H9 (cell line): Measurements from ENCODE around the gene EIF4E3. TPM values are rescaled to one million over a fixed set of nuclear protein-coding genes. Genes with fewer than 3 reads are reported as not detected.

Experiments
- DNase-seq: peaks from one replicate; pipeline ENCODE4 v3.0.0-alpha.2; 2017
- H2AFZ ChIP-seq: one replicate; pipeline ENCODE4 v1.6.1; 2013; ENCODE audit warnings: mild to moderate bottlenecking, low read length, control low read depth, moderate library complexity
- H2AK5ac ChIP-seq: 2 replicates; pipeline ENCODE4 v1.6.1; 2013; ENCODE audit warnings: low read length, control low read depth, mixed read lengths; ENCODE audit not compliant: insufficient read length
- H2BK120ac ChIP-seq: one replicate; pipeline ENCODE4 v1.6.1; 2013; ENCODE audit warnings: low read depth, mild to moderate bottlenecking, low read length, control low read depth, inconsistent platforms; ENCODE audit not compliant: poor library complexity, severe bottlenecking
- H2BK12ac ChIP-seq: 2 replicates; pipeline ENCODE4 v1.6.1; 2013; ENCODE audit warnings: low read length, control low read depth, mixed read lengths, low read depth; ENCODE audit not compliant: insufficient read length
- H2BK15ac ChIP-seq: 2 replicates; pipeline ENCODE4 v1.6.1; 2013; ENCODE audit warnings: low read depth, low read length, control low read depth
- H2BK20ac ChIP-seq: one replicate; pipeline ENCODE4 v1.6.1; 2013; ENCODE audit warnings: low read depth, mild to moderate bottlenecking, low read length, control low read depth, inconsistent platforms; ENCODE audit not compliant: poor library complexity, severe bottlenecking
- H2BK5ac ChIP-seq: 2 replicates; pipeline ENCODE4 v1.6.1; 2013; ENCODE audit warnings: low read length, control low read depth, mixed read lengths; ENCODE audit not compliant: insufficient read length
- H3K14ac ChIP-seq: 2 replicates; pipeline ENCODE4 v1.6.1; 2013; ENCODE audit warnings: low read length, control low read depth; ENCODE audit not compliant: insufficient read depth
- H3K18ac ChIP-seq: 2 replicates; pipeline ENCODE4 v1.6.1; 2013; ENCODE audit warnings: low read depth, mild to moderate bottlenecking, mixed read lengths, low read length, control low read depth; ENCODE audit not compliant: insufficient read length
- H3K23ac ChIP-seq: 2 replicates; pipeline ENCODE4 v1.6.1; 2013; ENCODE audit warnings: low read length, control low read depth, mixed read lengths, low read depth; ENCODE audit not compliant: insufficient read length
- H3K23me2 ChIP-seq: 2 replicates; pipeline ENCODE4 v1.6.1; 2013; ENCODE audit warnings: low read depth, mild to moderate bottlenecking, mixed read lengths, low read length, control low read depth; ENCODE audit not compliant: insufficient read length, poor library complexity, severe bottlenecking
- H3K27ac ChIP-seq: 2 replicates; pipeline ENCODE4 v1.5.1; 2013; ENCODE audit warnings: low read length, control low read depth, mixed read lengths, low read depth; ENCODE audit not compliant: insufficient read length
- H3K27me3 ChIP-seq: 2 replicates; pipeline ENCODE4 v1.6.1; 2013; ENCODE audit warnings: low read length, control low read depth, inconsistent platforms; ENCODE audit not compliant: insufficient read depth
- H3K4ac ChIP-seq: 2 replicates; pipeline ENCODE4 v1.6.1; 2013; ENCODE audit warnings: low read depth, mild to moderate bottlenecking, control low read depth, inconsistent platforms, low read length, moderate library complexity
- H3K4me1 ChIP-seq: 2 replicates; pipeline ENCODE4 v1.6.1; 2013; ENCODE audit warnings: low read length, control low read depth, inconsistent platforms; ENCODE audit not compliant: insufficient read depth
- H3K4me2 ChIP-seq: 2 replicates; pipeline ENCODE4 v1.6.1; 2013; ENCODE audit warnings: low read length, control low read depth, mixed read lengths; ENCODE audit not compliant: insufficient read length, insufficient read depth
- H3K56ac ChIP-seq: 2 replicates; pipeline ENCODE4 v1.6.1; 2013; ENCODE audit warnings: low read depth, mild to moderate bottlenecking, mixed read lengths, low read length, control low read depth; ENCODE audit not compliant: insufficient read length
- H3K79me1 ChIP-seq: 2 replicates; pipeline ENCODE4 v1.6.1; 2013; ENCODE audit warnings: low read depth, mild to moderate bottlenecking, moderate library complexity, low read length, control low read depth, inconsistent platforms; ENCODE audit not compliant: insufficient read depth, poor library complexity, severe bottlenecking
- H3K79me2 ChIP-seq: 2 replicates; pipeline ENCODE4 v1.6.1; 2013; ENCODE audit warnings: low read length, control low read depth, inconsistent platforms; ENCODE audit not compliant: insufficient read depth
- H3K9ac ChIP-seq: 2 replicates; pipeline ENCODE4 v1.6.1; 2013; ENCODE audit warnings: low read length, control low read depth, mixed read lengths; ENCODE audit not compliant: insufficient read length; ENCODE audit errors: extremely low read depth
- H3K9me3 ChIP-seq: one replicate; pipeline ENCODE4 v1.6.1; 2013; ENCODE audit warnings: low read depth, low read length, inconsistent platforms; ENCODE audit not compliant: control insufficient read depth
- H3T11ph ChIP-seq: one replicate; pipeline ENCODE4 v1.6.1; 2013; ENCODE audit warnings: mild to moderate bottlenecking, low read length, control low read depth, inconsistent platforms
- H4K20me1 ChIP-seq: one replicate; pipeline ENCODE4 v1.6.1; 2013; ENCODE audit not compliant: control insufficient read depth, insufficient read length, insufficient read depth
- H4K5ac ChIP-seq: 2 replicates; pipeline ENCODE4 v1.6.1; 2013; ENCODE audit warnings: low read depth, mild to moderate bottlenecking, mixed read lengths, low read length, control low read depth; ENCODE audit not compliant: insufficient read length
- H4K8ac ChIP-seq: replicated peaks from 2 replicates; pipeline ENCODE4 v1.6.1; 2013; ENCODE audit warnings: low read length, control low read depth, mixed read lengths, low read depth; ENCODE audit not compliant: insufficient read length
- H4K91ac ChIP-seq: 2 replicates; pipeline ENCODE4 v1.6.1; 2013; ENCODE audit warnings: low read depth, mild to moderate bottlenecking, moderate library complexity, mixed read lengths, low read length, control low read depth; ENCODE audit not compliant: insufficient read length
- H3K27ac Mint-ChIP-seq, 3 experiments: 2 replicates in 2 of 3; 3 replicates in 1 of 3; pipeline ENCODE4 v1.8.0; 2020 to 2021; ENCODE audit warnings: mixed read lengths in 3 of 3, mild to moderate bottlenecking in 1 of 3, moderate library complexity in 1 of 3
- H3K27me3 Mint-ChIP-seq: 2 replicates; pipeline ENCODE4 v1.8.0; 2021; ENCODE audit warnings: low read depth, mild to moderate bottlenecking, moderate library complexity, mixed read lengths
- H3K36me3 Mint-ChIP-seq, 3 experiments: 2 replicates in 2 of 3; 3 replicates in 1 of 3; pipeline ENCODE4 v1.8.0; 2020 to 2021; ENCODE audit warnings: low read depth in 3 of 3, mixed read lengths in 3 of 3; ENCODE audit not compliant: insufficient read depth in 1 of 3
- H3K4me1 Mint-ChIP-seq, 2 experiments: 2 replicates each; pipeline ENCODE4 v1.8.0; 2020; ENCODE audit warnings: mixed read lengths in 2 of 2
- H3K4me3 Mint-ChIP-seq, 2 experiments: 2 replicates in 1 of 2; 3 replicates in 1 of 2; pipeline ENCODE4 v1.8.0; 2020 to 2021; ENCODE audit warnings: mild to moderate bottlenecking in 2 of 2, mixed read lengths in 2 of 2, moderate library complexity in 1 of 2
- H3K9me3 Mint-ChIP-seq, 2 experiments: 2 replicates in 1 of 2; 3 replicates in 1 of 2; pipeline ENCODE4 v1.8.0; 2020; ENCODE audit warnings: mild to moderate bottlenecking in 2 of 2, mixed read lengths in 2 of 2, moderate library complexity in 1 of 2
- total RNA-seq: library from RNA; stranded (reverse); gene quantifications from 2 replicates; pipeline ENCODE4 v1.2.1, GENCODE V29; 2021
- TF ChIP-seq, protein P1 (sequence below): fragments of 200-600 bp; sonication (generic); conservative IDR thresholded peaks from 3 replicates; pipeline ENCODE4 v1.8.0; 2021; ENCODE audit warnings: antibody characterized with exemption, mild to moderate bottlenecking

The EIF4E3 gene
- total RNA-seq, 1 experiment from 2014 or later = 12.9 TPM

GRCh38 chr3:71646971-71647370, 78.2 kb downstream of the EIF4E3 start:
- H3K9me3 Mint-ChIP-seq = no peaks in the 10 kb centered on the region
- Histone ChIP-seq H3K9ac (no peak overlapping the region), H2BK12ac (no peak overlapping the region), H3K27ac (no peak overlapping the region), H3K56ac (no peak overlapping the region), H2AFZ (no peak overlapping the region), H2BK120ac (no peak overlapping the region), H4K20me1 (no peaks in the 10 kb centered on the region), H4K91ac (no peak overlapping the region), H3K23me2 (no peaks in the 10 kb centered on the region), H3K4me1 (peaks cover 5% of the 10 kb centered on the region; the same call in 1 of the 2 replicates), H3T11ph (no peak overlapping the region), H2BK20ac (no peak overlapping the region), H3K18ac (no peak overlapping the region), H3K4me2 (no peak overlapping the region), H2BK15ac (no peak overlapping the region), H2BK5ac (no peak overlapping the region), H3K79me1 (no peaks in the 10 kb centered on the region), H3K9me3 (no peaks in the 10 kb centered on the region), H3K4ac (no peak overlapping the region), H3K79me2 (no peaks in the 10 kb centered on the region), H2AK5ac (no peak overlapping the region), H4K8ac (no peak overlapping the region), H3K14ac (no peak overlapping the region), H4K5ac (no peak overlapping the region), H3K27me3 (no peaks in the 10 kb centered on the region), H3K23ac (no peak overlapping the region)
- H3K4me1 Mint-ChIP-seq = peaks cover 20 to 24% of the 10 kb centered on the region in 2 experiments
- H3K36me3 Mint-ChIP-seq = no peaks in the 10 kb centered on the region
- TF ChIP-seq, protein P1, sequence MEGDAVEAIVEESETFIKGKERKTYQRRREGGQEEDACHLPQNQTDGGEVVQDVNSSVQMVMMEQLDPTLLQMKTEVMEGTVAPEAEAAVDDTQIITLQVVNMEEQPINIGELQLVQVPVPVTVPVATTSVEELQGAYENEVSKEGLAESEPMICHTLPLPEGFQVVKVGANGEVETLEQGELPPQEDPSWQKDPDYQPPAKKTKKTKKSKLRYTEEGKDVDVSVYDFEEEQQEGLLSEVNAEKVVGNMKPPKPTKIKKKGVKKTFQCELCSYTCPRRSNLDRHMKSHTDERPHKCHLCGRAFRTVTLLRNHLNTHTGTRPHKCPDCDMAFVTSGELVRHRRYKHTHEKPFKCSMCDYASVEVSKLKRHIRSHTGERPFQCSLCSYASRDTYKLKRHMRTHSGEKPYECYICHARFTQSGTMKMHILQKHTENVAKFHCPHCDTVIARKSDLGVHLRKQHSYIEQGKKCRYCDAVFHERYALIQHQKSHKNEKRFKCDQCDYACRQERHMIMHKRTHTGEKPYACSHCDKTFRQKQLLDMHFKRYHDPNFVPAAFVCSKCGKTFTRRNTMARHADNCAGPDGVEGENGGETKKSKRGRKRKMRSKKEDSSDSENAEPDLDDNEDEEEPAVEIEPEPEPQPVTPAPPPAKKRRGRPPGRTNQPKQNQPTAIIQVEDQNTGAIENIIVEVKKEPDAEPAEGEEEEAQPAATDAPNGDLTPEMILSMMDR = no peak
- no peak for DNase-seq
- no peak overlapping the region for H3K27ac Mint-ChIP-seq
- H3K27me3 Mint-ChIP-seq = no peaks in the 10 kb centered on the region
- H3K4me3 Mint-ChIP-seq = no peak overlapping the region
